ENCODE measurements around the gene EPHX1.
"Not testable (repeated sequence)": the region's sequence is repeated elsewhere in the genome, so short reads cannot be mapped to it uniquely, and the experiment has no call there.

Gene EPHX1

GRCh38 chr1:225816643-225817538 lies 7.0 kb downstream of the EPHX1 start:
- no peak for DNase-seq (ENCODE audit: low spot score)

- DNase-seq (ENCODE audit: low spot score): no peak
Measured at GRCh38 chr1:225817611-225818061, 7.7 kb downstream of the EPHX1 start.

- DNase-seq (ENCODE audit: low spot score): no peak
Measured at GRCh38 chr1:225818229-225818628, 8.3 kb downstream of the EPHX1 start.

- DNase-seq (ENCODE audit: low spot score): no peak
Measured at GRCh38 chr1:225819346-225820192, 9.6 kb downstream of the EPHX1 start.

GRCh38 chr1:225820522-225821120 lies 10.7 kb downstream of the EPHX1 start:
- DNase-seq (ENCODE audit: low spot score): no peak

- DNase-seq (ENCODE audit: low spot score): no peak
Measured at GRCh38 chr1:225822655-225823403, 12.9 kb downstream of the EPHX1 start.

GRCh38 chr1:225823811-225824261 lies 13.9 kb downstream of the EPHX1 start:
- no peak for DNase-seq (ENCODE audit: low spot score)

- no peak for DNase-seq (ENCODE audit: low spot score)
Measured at GRCh38 chr1:225824533-225824941, 14.6 kb downstream of the EPHX1 start.

- DNase-seq (ENCODE audit: low spot score): no peak
Measured at GRCh38 chr1:225825078-225825477, 15.2 kb downstream of the EPHX1 start.

GRCh38 chr1:225825607-225826007 lies 15.7 kb downstream of the EPHX1 start:
- DNase-seq (ENCODE audit: low spot score): no peak

- no peak for DNase-seq (ENCODE audit: low spot score)
Measured at GRCh38 chr1:225827076-225827475, 17.2 kb downstream of the EPHX1 start.

GRCh38 chr1:225828706-225829345 lies 18.9 kb downstream of the EPHX1 start:
- no peak for DNase-seq (ENCODE audit: low spot score)

- DNase-seq (ENCODE audit: low spot score): no peak
Measured at GRCh38 chr1:225830841-225831240, 20.9 kb downstream of the EPHX1 start.

- DNase-seq (ENCODE audit: low spot score): no peak
Measured at GRCh38 chr1:225834417-225835329, 24.7 kb downstream of the EPHX1 start.

GRCh38 chr1:225835856-225836255 lies 25.9 kb downstream of the EPHX1 start:
- no peak for DNase-seq (ENCODE audit: low spot score)

GRCh38 chr1:225836296-225836695 lies 26.4 kb downstream of the EPHX1 start:
- DNase-seq (ENCODE audit: low spot score): not testable (repeated sequence)

- DNase-seq (ENCODE audit: low spot score): no peak
Measured at GRCh38 chr1:225838793-225839192, 28.9 kb downstream of the EPHX1 start.

GRCh38 chr1:225840223-225840610 lies 30.3 kb downstream of the EPHX1 start:
- no peak for DNase-seq (ENCODE audit: low spot score)

GRCh38 chr1:225840713-225841112 lies 30.8 kb downstream of the EPHX1 start:
- DNase-seq (ENCODE audit: low spot score): no peak

GRCh38 chr1:225842074-225842473 lies 32.1 kb downstream of the EPHX1 start:
- no peak for DNase-seq (ENCODE audit: low spot score)
